HFF-Myc (cell line): Measurements from ENCODE around the gene WDR27.
A peak's percentile ranks its signal among the peaks of the same experiment; 100 is the strongest.

Experiments used
- DNase-seq: peaks from one replicate; pipeline ENCODE4 v3.0.0-alpha.2; 2011; ENCODE audit warnings: low read depth; ENCODE audit errors: extremely low read depth
- H3K4me3 ChIP-seq: replicated peaks from 2 replicates; pipeline ENCODE4 v1.5.1; 2011; ENCODE audit warnings: low read depth, mild to moderate bottlenecking, control low read depth, low read length
- TF ChIP-seq, protein P1 (sequence below): IDR thresholded peaks from 2 replicates; pipeline ENCODE4 v1.5.1; 2012; ENCODE audit warnings: mild to moderate bottlenecking, low read depth, low read length, control low read depth; ENCODE audit errors: missing control alignments

Gene WDR27

DNA sequence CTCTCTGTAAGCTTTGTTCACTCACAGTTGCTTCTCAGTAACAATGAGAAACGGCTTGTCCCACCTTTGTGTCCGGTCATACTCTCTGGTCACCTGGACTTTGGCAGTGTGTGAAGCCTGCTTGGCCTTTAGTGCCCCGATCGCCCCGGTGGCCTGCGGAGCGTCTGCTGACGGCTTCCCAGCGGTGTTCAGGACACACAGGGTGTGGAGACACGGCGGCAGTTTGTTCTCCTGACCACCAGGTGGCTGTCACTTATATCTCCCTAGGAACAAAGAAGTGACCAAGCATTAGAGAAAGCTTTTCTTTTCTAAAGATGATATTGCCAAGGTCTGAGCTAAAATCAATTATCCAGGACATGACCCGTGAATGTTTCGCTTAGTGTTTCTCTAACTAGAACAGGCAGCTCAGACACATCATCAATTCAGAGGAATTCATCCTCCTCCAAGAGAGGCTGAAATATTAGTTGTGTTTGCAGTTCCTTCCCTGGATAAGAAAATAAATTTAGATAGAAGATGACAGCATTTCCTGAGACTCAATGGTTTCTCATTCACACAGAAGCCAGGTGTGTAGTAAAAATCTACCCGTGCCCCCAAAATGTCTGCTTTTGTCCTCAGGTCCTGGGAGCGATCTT lies 280.8 kb downstream of the WDR27 start:
- H3K4me3 ChIP-seq, result no peak overlapping the region
- no peak for DNase-seq
- TF ChIP-seq, protein P1, sequence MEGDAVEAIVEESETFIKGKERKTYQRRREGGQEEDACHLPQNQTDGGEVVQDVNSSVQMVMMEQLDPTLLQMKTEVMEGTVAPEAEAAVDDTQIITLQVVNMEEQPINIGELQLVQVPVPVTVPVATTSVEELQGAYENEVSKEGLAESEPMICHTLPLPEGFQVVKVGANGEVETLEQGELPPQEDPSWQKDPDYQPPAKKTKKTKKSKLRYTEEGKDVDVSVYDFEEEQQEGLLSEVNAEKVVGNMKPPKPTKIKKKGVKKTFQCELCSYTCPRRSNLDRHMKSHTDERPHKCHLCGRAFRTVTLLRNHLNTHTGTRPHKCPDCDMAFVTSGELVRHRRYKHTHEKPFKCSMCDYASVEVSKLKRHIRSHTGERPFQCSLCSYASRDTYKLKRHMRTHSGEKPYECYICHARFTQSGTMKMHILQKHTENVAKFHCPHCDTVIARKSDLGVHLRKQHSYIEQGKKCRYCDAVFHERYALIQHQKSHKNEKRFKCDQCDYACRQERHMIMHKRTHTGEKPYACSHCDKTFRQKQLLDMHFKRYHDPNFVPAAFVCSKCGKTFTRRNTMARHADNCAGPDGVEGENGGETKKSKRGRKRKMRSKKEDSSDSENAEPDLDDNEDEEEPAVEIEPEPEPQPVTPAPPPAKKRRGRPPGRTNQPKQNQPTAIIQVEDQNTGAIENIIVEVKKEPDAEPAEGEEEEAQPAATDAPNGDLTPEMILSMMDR, result peak; percentile 50

- DNase-seq, result no peak
- TF ChIP-seq, protein P1, result no peak
Observed at GRCh38 chr6:169417101-169417500, 284.7 kb downstream of the WDR27 start.

GRCh38 chr6:169416249-169416648 lies 285.6 kb downstream of the WDR27 start:
- H3K4me3 ChIP-seq, result no peak overlapping the region
- DNase-seq, result no peak
- TF ChIP-seq, protein P1, result no peak

More at GRCh38 chr6:169417101-169417500, 284.7 kb downstream of the WDR27 start:
- H3K4me3 ChIP-seq, result no peak overlapping the region

DNA sequence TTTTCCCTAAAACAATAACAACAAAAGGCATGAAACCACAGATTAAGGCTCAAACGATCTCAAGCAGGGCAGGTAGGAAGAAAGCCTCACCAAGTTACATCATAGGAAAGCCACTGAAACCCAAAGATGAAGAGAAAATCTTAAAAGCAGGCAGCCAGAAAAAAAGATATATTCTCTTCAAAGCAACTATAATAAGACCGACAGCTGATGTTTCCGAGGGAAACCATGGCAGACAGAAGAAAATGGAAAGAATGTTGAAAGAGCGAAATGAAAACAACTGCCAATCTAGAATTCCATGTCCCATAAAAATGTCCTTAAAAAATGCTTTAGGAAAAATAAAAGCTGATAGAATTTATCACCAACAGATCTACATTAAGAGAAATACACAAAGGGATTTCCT lies 286.6 kb downstream of the WDR27 start:
- no peak for DNase-seq
- H3K4me3 ChIP-seq, result no peak overlapping the region
- TF ChIP-seq, protein P1, result no peak

DNA sequence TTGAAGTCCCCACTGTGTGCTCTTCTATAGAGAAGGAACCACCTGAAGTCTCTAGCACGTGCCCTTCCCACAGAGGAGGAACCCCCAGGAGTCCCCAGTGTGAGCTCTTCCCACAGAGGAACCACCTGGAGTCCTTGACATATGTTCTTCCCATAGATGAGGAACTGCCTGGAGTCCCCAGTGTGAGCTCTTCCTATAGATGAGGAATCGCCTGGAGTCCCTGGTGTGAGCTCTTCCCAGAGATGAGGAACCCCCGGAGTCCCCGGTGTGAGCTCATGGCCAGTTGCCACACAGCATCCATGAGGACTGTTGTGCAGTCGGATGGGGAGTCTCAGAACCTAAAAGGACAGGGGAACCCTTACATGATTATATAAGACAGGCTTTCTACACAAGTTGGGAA lies 290.1 kb downstream of the WDR27 start:
- no peak overlapping the region for H3K4me3 ChIP-seq
- TF ChIP-seq, protein P1, result no peak
- no peak for DNase-seq

DNA sequence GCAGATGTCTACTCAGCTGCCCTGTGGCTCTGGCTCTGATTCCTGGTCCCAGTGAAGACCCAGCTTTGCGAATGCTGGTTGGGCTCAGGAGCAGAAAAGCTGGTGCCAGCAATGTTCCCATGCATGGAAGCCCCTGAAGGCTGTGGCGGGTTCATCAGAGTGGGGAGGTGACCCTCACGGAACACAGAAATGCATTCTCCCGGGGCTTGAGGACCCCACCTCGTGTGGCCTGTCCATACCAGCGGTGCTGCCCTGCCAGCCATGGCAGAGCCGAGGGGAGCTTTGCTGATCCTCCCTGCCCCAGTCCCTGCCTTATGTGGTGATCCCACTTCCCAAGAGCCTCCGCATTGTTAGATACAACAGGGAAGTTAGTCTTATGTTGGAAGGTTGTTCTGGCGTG lies 290.5 kb downstream of the WDR27 start:
- TF ChIP-seq, protein P1, result no peak
- no peak for DNase-seq
- no peak overlapping the region for H3K4me3 ChIP-seq
